PC-3 (cell line): ENCODE measurements around the gene ARFGAP1.

Source experiments
- EZH2 ChIP-seq: fragments of 300-600 bp; sonication (generic); IDR thresholded peaks from one replicate; pipeline ENCODE4 v1.6.1; 2017; ENCODE audit warnings: antibody characterized with exemption, mild to moderate bottlenecking, low read length; ENCODE audit not compliant: unreplicated experiment
- EZH2phosphoT487 ChIP-seq: fragments of 300-600 bp; sonication (generic); IDR thresholded peaks from 2 replicates; pipeline ENCODE4 v1.6.1; 2018; ENCODE audit warnings: mild to moderate bottlenecking, antibody characterized with exemption, low read length, borderline replicate concordance
- TF ChIP-seq, protein P1 (sequence below): fragments of 300-600 bp; sonication (generic); conservative IDR thresholded peaks from 2 replicates; pipeline ENCODE4 v1.5.1; 2017; ENCODE audit warnings: antibody characterized with exemption, low read depth, mild to moderate bottlenecking, low read length

DNA sequence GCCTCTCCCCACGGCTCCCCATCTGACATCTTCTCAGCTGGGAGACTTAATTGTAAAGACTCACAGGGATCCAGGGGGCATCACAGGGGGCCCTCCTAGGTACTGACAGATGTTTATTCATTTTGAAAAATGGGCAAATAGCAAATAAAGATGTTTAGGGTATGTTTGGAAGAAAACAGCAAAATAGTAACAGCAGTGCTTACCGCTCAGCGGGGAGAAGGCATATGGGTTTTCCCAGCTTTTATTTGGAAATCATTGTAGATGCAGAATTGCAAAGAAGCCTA lies 39.6 kb upstream of the ARFGAP1 start:
- TF ChIP-seq, protein P1, sequence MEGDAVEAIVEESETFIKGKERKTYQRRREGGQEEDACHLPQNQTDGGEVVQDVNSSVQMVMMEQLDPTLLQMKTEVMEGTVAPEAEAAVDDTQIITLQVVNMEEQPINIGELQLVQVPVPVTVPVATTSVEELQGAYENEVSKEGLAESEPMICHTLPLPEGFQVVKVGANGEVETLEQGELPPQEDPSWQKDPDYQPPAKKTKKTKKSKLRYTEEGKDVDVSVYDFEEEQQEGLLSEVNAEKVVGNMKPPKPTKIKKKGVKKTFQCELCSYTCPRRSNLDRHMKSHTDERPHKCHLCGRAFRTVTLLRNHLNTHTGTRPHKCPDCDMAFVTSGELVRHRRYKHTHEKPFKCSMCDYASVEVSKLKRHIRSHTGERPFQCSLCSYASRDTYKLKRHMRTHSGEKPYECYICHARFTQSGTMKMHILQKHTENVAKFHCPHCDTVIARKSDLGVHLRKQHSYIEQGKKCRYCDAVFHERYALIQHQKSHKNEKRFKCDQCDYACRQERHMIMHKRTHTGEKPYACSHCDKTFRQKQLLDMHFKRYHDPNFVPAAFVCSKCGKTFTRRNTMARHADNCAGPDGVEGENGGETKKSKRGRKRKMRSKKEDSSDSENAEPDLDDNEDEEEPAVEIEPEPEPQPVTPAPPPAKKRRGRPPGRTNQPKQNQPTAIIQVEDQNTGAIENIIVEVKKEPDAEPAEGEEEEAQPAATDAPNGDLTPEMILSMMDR: no peak
- TF ChIP-seq EZH2phosphoT487: no peak
- no peak for TF ChIP-seq EZH2
